Measurements from ENCODE around the gene TMEM9B.

TMEM9B gene

DNA sequence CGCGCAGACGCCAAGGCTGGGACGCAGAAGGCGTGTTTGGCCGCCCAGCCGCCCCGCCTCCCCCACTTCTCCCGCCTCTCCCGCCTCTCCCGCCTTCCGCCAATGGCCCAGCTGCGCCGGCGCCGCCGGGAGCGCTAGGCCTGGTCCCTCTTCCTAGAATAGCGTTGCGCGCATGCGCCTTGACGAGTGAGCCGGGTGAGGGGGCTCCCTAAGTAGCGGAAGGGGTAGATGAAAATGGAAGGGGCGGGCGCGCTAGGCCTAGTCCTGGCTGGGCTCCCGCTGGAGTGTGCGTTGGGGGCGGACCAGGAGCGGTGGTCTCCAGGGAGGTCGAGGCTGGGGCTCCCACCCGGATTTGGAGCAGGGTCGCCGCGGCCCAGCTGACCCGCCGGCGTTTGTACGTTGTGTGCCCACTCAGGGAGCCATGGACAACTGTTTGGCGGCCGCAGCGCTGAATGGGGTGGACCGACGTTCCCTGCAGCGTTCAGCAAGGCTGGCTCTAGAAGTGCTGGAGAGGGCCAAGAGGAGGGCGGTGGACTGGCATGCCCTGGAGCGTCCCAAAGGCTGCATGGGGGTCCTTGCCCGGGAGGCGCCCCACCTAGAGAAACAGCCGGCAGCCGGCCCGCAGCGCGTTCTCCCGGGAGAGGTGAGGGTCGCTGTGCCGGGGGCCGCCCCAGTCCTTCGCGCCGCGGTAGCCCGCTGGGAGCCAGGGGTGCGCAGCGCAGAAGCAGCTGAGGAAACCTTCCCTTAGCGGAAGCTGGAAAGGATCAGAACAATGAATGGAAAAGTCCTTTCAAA, 53.0 kb downstream of the TMEM9B start, which contains the start of gene AKIP1:
Gene AKIP1 (plus strand): TSS at position 161 of the 795 bp plus-strand sequence. CDS start 261 bp downstream, at position 422.
- peaks cover 22% of the 10 kb centered on the region for H3K79me2 ChIP-seq (ENCODE audit: insufficient read depth, low read length)
- H3K9me2 ChIP-seq (replicated peaks; ENCODE audit: low read depth, low read length), result no peaks in the 10 kb centered on the region
- no peak for TF ChIP-seq EZH2phosphoT487 (IDR thresholded peaks at IDR 0.05; ENCODE audit: borderline replicate concordance)
- TF ChIP-seq, protein P1, sequence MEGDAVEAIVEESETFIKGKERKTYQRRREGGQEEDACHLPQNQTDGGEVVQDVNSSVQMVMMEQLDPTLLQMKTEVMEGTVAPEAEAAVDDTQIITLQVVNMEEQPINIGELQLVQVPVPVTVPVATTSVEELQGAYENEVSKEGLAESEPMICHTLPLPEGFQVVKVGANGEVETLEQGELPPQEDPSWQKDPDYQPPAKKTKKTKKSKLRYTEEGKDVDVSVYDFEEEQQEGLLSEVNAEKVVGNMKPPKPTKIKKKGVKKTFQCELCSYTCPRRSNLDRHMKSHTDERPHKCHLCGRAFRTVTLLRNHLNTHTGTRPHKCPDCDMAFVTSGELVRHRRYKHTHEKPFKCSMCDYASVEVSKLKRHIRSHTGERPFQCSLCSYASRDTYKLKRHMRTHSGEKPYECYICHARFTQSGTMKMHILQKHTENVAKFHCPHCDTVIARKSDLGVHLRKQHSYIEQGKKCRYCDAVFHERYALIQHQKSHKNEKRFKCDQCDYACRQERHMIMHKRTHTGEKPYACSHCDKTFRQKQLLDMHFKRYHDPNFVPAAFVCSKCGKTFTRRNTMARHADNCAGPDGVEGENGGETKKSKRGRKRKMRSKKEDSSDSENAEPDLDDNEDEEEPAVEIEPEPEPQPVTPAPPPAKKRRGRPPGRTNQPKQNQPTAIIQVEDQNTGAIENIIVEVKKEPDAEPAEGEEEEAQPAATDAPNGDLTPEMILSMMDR (conservative IDR thresholded peaks at IDR 0.05; ENCODE audit: low read length), result no peak
- H3K27me3 ChIP-seq (ENCODE audit: insufficient read depth, low read length, poor library complexity, severe bottlenecking), result no peaks in the 10 kb centered on the region
- no peaks in the 10 kb centered on the region; the same call in 1 of the 2 replicates for H3K36me3 ChIP-seq (ENCODE audit: insufficient read depth, low read length)
- H3K4me2 ChIP-seq (ENCODE audit: low read depth, low read length, poor library complexity, severe bottlenecking), result peak within 1 kb of the TSS; percentile 87
- H4K20me1 ChIP-seq (ENCODE audit: insufficient read depth, low read length, poor library complexity, severe bottlenecking), result peaks cover 4% of the 10 kb centered on the region
- no peaks in the 10 kb centered on the region for H3F3A ChIP-seq (ENCODE audit: low read depth)
- H3K4me1 ChIP-seq (ENCODE audit: insufficient read depth, low read length, poor library complexity, severe bottlenecking), result peaks cover 24% of the 10 kb centered on the region
- H2AFZ ChIP-seq (ENCODE audit: low read length), result peak within 1 kb of the TSS; percentile 98
- no peaks in the 10 kb centered on the region for H3K9me3 ChIP-seq (ENCODE audit: insufficient read depth, low read depth, low read length)
- H3K4me3 ChIP-seq (ENCODE audit: low read length, poor library complexity, severe bottlenecking), result peak within 1 kb of the TSS; percentile 100
- H3K9ac ChIP-seq (ENCODE audit: low read depth, low read length, poor library complexity, severe bottlenecking), result peak within 1 kb of the TSS; percentile 97

DNA sequence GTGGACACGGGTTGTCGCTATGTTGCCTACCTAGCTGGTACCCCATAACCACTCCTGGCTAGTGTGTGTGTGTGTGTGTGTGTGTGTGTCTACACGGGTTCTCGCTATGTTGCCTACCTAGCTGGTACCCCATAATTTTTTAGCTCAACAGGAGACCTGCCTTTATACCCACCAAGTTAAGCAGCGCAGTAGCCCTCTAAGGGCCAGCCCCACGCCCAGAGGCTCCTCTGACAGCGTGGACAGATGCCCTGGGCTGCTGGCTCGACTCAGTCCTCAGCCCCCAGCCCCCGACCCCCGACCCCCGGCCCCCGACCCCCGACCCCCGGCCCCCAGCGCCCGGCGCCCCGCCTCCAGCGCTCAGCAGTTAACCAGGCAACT, 53.6 kb downstream of the TMEM9B start:
- H3K4me3 ChIP-seq (ENCODE audit: low read length, poor library complexity, severe bottlenecking), result peak overlapping the region; percentile 100
- no peaks in the 10 kb centered on the region for H3K9me3 ChIP-seq (ENCODE audit: insufficient read depth, low read depth, low read length)
- no peak for TF ChIP-seq EZH2phosphoT487 (IDR thresholded peaks at IDR 0.05; ENCODE audit: borderline replicate concordance)
- TF ChIP-seq, protein P1 (conservative IDR thresholded peaks at IDR 0.05; ENCODE audit: low read length), result no peak
- H3K9ac ChIP-seq (ENCODE audit: low read depth, low read length, poor library complexity, severe bottlenecking), result peak overlapping the region; percentile 68
- peak overlapping the region; percentile 82 for H2AFZ ChIP-seq (ENCODE audit: low read length)
- peaks cover 24% of the 10 kb centered on the region for H3K4me1 ChIP-seq (ENCODE audit: insufficient read depth, low read length, poor library complexity, severe bottlenecking)
- peaks cover 4% of the 10 kb centered on the region for H4K20me1 ChIP-seq (ENCODE audit: insufficient read depth, low read length, poor library complexity, severe bottlenecking)
- peaks cover 22% of the 10 kb centered on the region for H3K79me2 ChIP-seq (ENCODE audit: insufficient read depth, low read length)
- H3K9me2 ChIP-seq (replicated peaks; ENCODE audit: low read depth, low read length), result no peaks in the 10 kb centered on the region
- H3K4me2 ChIP-seq (ENCODE audit: low read depth, low read length, poor library complexity, severe bottlenecking), result peak overlapping the region; percentile 87
- no peaks in the 10 kb centered on the region for H3K36me3 ChIP-seq (ENCODE audit: insufficient read depth, low read length)
- H3F3A ChIP-seq (ENCODE audit: low read depth), result no peaks in the 10 kb centered on the region
- no peaks in the 10 kb centered on the region for H3K27me3 ChIP-seq (ENCODE audit: insufficient read depth, low read length, poor library complexity, severe bottlenecking)

DNA sequence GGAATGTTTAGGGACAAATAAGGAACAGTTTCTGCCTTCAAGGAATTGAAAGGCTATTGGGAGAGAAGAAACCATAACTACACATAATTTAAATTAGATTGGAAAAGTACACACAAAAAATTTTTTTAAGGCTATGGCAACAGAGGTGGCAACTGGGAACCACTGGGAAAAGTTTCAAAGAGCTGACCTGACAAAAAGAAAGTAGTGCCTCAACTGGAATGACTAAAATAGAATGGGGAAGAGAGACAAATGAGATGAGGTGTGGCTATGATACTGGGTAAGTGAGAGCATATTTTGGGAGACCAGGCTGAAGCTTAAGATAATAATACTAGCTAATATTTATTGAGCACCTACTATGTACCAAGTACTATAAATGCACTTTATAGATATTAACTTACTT, 56.1 kb downstream of the TMEM9B start:
- Histone ChIP-seq H3K79me2 (ENCODE audit: insufficient read depth, low read length) (peaks cover 14% of the 10 kb centered on the region), H3F3A (ENCODE audit: low read depth) (no peaks in the 10 kb centered on the region), H3K9ac (ENCODE audit: low read depth, low read length, poor library complexity, severe bottlenecking) (no peak overlapping the region), H3K4me3 (ENCODE audit: low read length, poor library complexity, severe bottlenecking) (no peak overlapping the region), H3K27me3 (ENCODE audit: insufficient read depth, low read length, poor library complexity, severe bottlenecking) (no peaks in the 10 kb centered on the region), H4K20me1 (ENCODE audit: insufficient read depth, low read length, poor library complexity, severe bottlenecking) (peaks cover 4% of the 10 kb centered on the region), H2AFZ (ENCODE audit: low read length) (no peak overlapping the region), H3K4me2 (ENCODE audit: low read depth, low read length, poor library complexity, severe bottlenecking) (no peak overlapping the region), H3K9me2 (replicated peaks; ENCODE audit: low read depth, low read length) (no peaks in the 10 kb centered on the region), H3K9me3 (ENCODE audit: insufficient read depth, low read depth, low read length) (no peaks in the 10 kb centered on the region), H3K4me1 (ENCODE audit: insufficient read depth, low read length, poor library complexity, severe bottlenecking) (peaks cover 12% of the 10 kb centered on the region), H3K36me3 (ENCODE audit: insufficient read depth, low read length) (no peaks in the 10 kb centered on the region)
- no peak for TF ChIP-seq EZH2phosphoT487 (IDR thresholded peaks at IDR 0.05; ENCODE audit: borderline replicate concordance)
- TF ChIP-seq, protein P1 (conservative IDR thresholded peaks at IDR 0.05; ENCODE audit: low read length), result no peak
